ENCODE results near the gene TXNL1.

The TXNL1 gene

GRCh38 chr18:56638232-56639103, at the start of gene TXNL1:
TXNL1 (minus strand) TSS chr18:56638592; CDS start chr18:56638440, 152 bp downstream.
- peak; percentile 99 for DNase-seq (ENCODE audit: low read depth)
- H3K4me3 ChIP-seq (replicated peaks; ENCODE audit: low read depth, low read length), result peak within 1 kb of the TSS; percentile 95
- TF ChIP-seq CTCF (IDR thresholded peaks at IDR 0.05; ENCODE audit: low read length, missing control alignments), result no peak

DNA sequence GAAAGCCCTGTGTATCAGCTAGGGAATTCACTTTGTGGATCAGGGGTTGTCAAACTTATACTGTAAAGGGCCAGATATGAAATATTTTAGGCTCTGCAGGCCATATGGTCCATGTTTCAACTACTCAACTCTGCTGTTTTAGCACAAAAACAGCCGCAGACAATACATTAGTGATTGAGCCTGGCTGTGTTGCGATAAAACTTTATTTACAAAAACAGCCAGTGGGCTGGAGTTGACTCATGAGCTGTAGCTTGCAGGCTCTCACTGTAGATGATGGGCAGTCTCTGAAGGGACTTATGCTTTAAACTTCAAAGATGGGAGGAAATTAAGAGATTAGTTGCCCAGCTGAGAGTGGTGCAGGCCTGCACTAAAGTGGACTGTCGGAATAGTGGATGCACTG, 45.9 kb upstream of the TXNL1 start:
- DNase-seq (ENCODE audit: low read depth), result no peak
- TF ChIP-seq CTCF (IDR thresholded peaks at IDR 0.05; ENCODE audit: low read length, missing control alignments), result no peak

DNA sequence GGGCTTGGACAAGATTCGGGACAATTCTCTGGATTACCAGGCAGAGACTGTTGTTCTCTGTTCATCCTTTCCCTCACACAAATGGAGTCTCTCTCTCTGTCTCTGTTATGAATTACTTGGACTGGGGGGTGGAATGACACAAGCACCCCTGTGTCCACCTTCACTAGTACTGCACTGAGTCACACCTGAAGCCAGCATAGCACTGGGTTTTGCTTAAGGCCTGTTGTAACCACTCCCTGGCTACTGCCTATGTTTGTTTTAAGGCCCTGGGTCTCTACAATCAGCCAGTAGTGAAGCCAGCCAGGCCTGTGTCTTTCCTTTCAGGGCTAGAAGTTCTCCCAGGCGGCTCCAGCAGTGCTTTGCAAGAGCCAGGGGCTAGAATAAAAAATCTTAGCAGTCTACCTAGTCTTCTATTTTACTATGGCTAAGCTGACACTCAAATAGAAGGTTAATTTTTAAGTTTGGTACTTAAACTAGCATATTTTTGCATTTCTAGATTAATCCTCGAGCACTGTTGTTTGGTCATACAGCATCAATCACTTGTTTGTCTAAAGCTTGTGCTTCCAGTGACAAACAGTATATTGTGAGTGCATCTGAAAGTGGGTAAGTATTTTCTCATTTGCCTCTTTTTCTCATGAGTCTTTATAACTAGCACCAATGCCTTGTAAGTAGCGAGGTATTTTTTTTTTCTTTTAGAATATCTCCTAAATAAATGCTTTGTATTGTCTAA, 40.6 kb upstream of the TXNL1 start:
- H3K4me3 ChIP-seq (replicated peaks; ENCODE audit: low read depth, low read length), result no peak overlapping the region
- TF ChIP-seq CTCF (IDR thresholded peaks at IDR 0.05; ENCODE audit: low read length, missing control alignments), result no peak
- DNase-seq (ENCODE audit: low read depth), result no peak

More for the DNA sequence above, 45.9 kb upstream of the TXNL1 start:
- H3K4me3 ChIP-seq (replicated peaks; ENCODE audit: low read depth, low read length), result no peak overlapping the region

GRCh38 chr18:56676639-56677038, 38.2 kb upstream of the TXNL1 start:
- DNase-seq (ENCODE audit: low read depth), result no peak
- TF ChIP-seq CTCF (IDR thresholded peaks at IDR 0.05; ENCODE audit: low read length, missing control alignments), result no peak

DNA sequence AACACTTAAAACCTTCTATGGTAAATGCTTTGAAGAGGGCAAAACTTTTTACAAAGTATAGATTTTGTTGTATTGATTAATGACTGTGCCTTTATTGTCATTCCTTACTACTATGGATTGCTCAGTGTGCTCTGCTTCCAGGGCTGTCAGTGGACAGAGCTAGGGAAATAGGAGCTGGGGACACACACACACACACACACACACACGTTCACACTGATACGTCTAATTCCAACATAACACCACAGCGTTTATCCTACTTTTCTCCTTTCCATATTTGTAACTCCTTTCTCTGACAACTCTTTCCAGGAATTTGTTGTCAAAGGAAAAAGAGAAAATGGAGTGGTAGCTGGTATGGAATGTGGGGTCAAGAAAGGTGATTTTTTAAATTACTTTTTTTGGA, 34.6 kb upstream of the TXNL1 start:
- DNase-seq (ENCODE audit: low read depth), result no peak
- no peak overlapping the region for H3K4me3 ChIP-seq (replicated peaks; ENCODE audit: low read depth, low read length)
- no peak for TF ChIP-seq CTCF (IDR thresholded peaks at IDR 0.05; ENCODE audit: low read length, missing control alignments)

More at GRCh38 chr18:56676639-56677038, 38.2 kb upstream of the TXNL1 start:
- no peak overlapping the region for H3K4me3 ChIP-seq (replicated peaks; ENCODE audit: low read depth, low read length)

GRCh38 chr18:56672391-56672790, 34.0 kb upstream of the TXNL1 start:
- DNase-seq (ENCODE audit: low read depth), result no peak
- TF ChIP-seq CTCF (IDR thresholded peaks at IDR 0.05; ENCODE audit: low read length, missing control alignments), result no peak
- no peak overlapping the region for H3K4me3 ChIP-seq (replicated peaks; ENCODE audit: low read depth, low read length)
